Cardiac ventricle fibroblast (primary cell): ENCODE data around the gene CALM3. TPM values are rescaled to one million over a fixed set of nuclear protein-coding genes. Genes with fewer than 3 reads are reported as not detected.

Experiments used
- total RNA-seq: library from RNA; depleted of rRNA; stranded (reverse); fragments of >200 nt; gene quantifications from 2 replicates; pipeline ENCODE4 v1.2.3, GENCODE V29; 2015

Gene CALM3
- total RNA-seq, result 175 and 246 TPM in 2 replicates

DNA sequence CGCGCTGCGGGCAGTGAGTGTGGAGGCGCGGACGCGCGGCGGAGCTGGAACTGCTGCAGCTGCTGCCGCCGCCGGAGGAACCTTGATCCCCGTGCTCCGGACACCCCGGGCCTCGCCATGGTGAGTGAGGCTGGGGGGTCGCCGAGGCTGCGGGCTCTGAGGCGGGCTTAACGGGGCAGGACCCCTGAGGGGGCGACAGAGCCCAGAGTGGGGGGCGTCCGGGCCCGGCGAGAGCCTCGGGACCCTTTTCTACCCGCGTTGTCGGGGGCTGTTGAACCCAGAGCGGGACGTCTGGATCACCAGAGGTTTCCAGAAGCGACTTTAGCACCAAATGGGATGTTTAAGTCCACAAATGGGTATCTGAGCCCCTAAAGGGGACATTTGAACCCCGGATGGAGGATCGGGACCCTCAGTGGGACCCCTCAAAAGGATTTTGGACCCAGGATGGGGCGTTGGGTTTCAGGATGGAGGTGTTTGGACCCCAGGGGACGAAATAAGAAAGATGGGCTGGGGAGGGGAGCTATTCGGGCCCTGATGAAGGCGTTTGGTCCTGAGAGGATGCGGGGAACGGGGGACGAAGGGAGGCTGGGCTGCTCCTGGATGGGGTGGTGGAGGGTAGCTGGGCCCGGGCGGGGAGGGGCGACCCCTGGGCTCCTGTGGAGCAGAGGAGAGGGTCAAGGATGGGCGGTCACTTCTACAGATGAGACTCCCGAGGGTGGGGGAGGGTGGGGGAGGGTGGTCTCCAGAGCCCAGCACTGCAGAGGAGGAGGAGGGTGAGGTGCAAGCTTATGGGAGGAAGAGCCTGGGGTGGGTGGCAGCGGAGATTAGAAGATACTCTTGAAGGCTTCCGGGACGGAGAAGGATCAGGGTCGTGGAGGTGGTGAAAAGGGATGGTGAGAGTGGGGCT, at the start of gene CALM3:
Gene CALM3 (plus strand): TSS at position 13 of the 907 bp plus-strand sequence. CDS start 105 bp downstream, at position 118.

DNA sequence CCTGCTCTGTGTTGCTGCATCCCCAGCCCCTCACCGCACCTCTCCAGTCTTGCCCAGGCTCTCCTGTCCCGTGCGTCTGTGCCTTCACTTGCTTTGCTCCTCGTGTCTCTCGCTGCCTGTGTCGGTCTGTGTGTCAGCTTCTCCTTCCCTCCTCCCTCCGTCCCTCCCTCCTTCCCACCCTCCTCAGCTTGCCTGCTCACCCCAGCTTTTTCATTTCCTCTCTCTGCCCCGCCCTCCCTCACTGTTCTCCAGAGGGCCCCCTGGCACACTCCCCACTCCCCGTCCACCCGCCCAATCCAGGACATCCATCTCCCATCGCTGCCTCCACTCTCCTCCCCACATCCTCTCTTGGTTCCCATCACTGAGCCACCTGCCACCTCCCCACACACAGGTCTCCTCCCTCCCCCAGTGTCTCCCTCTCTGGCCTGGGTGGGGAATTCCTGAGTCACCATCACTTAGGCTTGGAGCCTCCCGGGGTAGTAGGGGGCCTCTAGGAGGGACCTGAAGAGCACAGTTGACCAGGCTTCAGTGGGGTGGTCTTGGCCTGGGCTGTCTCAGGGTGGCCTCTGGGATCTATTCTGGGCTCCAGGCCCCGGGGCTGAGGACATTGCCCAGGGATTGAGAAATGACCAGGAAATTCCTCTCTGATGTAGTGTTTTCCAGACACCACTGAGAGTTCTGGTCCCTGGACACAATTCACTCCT, 24.0 kb downstream of the CALM3 start, which contains the start of gene PTGIR:
Gene PTGIR (minus strand): TSS at position 132 of the 704 bp plus-strand sequence. CDS start 864 bp downstream, outside the sequence.

DNA sequence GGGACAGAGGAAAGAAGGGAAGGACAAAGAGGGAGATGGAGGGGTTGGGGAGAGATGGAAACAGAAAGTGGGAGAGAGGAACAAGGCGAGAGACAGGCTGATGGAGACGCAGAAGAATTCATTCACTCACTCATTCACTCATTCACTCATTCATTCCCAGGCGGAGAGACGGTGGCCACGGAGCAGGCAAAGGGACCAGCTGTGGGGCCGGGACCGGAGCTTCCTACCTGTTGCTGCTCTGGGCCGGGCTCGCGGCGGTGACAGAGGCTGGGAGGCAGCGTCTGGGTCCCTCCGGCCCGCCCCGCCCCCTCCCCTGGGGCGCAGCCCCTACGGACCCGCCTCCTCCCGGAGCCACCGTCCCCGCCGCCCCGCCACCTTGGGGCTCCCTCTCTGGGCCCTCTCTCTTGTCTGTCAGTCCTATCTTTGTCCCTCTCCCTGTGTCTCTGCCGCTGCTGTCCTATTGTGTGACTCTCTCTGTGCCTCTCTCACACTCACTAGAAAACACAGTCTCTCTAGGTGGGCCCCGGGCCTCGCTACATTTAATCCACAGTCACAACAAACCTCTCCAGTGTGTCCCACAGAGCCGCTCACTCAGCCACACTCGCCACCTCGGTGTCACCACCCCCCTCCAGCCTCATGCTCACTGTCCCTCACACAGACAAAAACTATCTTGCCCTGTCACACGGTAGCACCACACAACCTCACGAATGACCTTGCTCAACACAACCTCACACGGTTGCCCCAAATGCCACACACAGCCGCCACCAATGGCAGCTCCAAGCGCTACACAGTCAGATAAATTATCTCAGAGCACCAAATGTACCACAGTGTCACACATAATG, 35.0 kb downstream of the CALM3 start, which contains the start of gene GNG8:
Gene GNG8 (minus strand): TSS at position 283 of the 842 bp plus-strand sequence. CDS start 1,520 bp downstream, outside the sequence.

Other genes starting within 250 kb of the CALM3 start
- gene CCDC8, start 187.8 kb upstream of the CALM3 start, total RNA-seq, result 59.9 and 62.5 TPM in 2 replicates
- gene PNMA8C, start 172.4 kb upstream of the CALM3 start, total RNA-seq, result 0.05 TPM in 1 of 2 replicates, not detected in the other
- gene PNMA8A, start 129.8 kb upstream of the CALM3 start, total RNA-seq, result 4.1 and 5.6 TPM in 2 replicates
- gene PNMA8B, start 105.5 kb upstream of the CALM3 start, total RNA-seq, result 3.4 and 4.1 TPM in 2 replicates
- 5.9 and 8.2 TPM in 2 replicates for gene PTGIR, start 23.8 kb downstream of the CALM3 start, total RNA-seq
- gene GNG8, start 34.9 kb downstream of the CALM3 start, total RNA-seq, result not detected in 2 replicates
- 7.3 and 8.4 TPM in 2 replicates for gene DACT3, start 59.9 kb downstream of the CALM3 start, total RNA-seq
- 22.7 and 25.1 TPM in 2 replicates for gene PRKD2, start 115.8 kb downstream of the CALM3 start, total RNA-seq
- 12.5 and 18.0 TPM in 2 replicates for gene FKRP, start 144.7 kb downstream of the CALM3 start, total RNA-seq
- 47.2 and 58.5 TPM in 2 replicates for gene STRN4, start 145.1 kb downstream of the CALM3 start, total RNA-seq
- 138 and 154 TPM in 2 replicates for gene SLC1A5, start 187.3 kb downstream of the CALM3 start, total RNA-seq
- 166 and 197 TPM in 2 replicates for gene AP2S1, start 249.5 kb downstream of the CALM3 start, total RNA-seq